Measurements from ENCODE around the gene KCNIP1.
"Not testable (repeated sequence)": the region's sequence is repeated elsewhere in the genome, so short reads cannot be mapped to it uniquely, and the experiment has no call there.

The KCNIP1 gene

GRCh38 chr5:170761048-170761707 lies 257.4 kb downstream of the KCNIP1 start:
- in situ Hi-C loops (cut with MboI; ENCODE audit: low sequenced_read_pairs): no loop called here

GRCh38 chr5:170761708-170762066 lies 257.9 kb downstream of the KCNIP1 start:
- in situ Hi-C loops (cut with MboI; ENCODE audit: low sequenced_read_pairs): no loop called here

GRCh38 chr5:170762298-170762697 lies 258.5 kb downstream of the KCNIP1 start:
- in situ Hi-C loops (cut with MboI; ENCODE audit: low sequenced_read_pairs): not testable (repeated sequence)

GRCh38 chr5:170765868-170766267 lies 262.0 kb downstream of the KCNIP1 start:
- in situ Hi-C loops (cut with MboI; ENCODE audit: low sequenced_read_pairs): not testable (repeated sequence)

- in situ Hi-C loops (cut with MboI; ENCODE audit: low sequenced_read_pairs): no loop called here
These were observed 265.4 kb downstream of the KCNIP1 start for GRCh38 chr5:170769246-170769645.

GRCh38 chr5:170769898-170770416 lies 266.1 kb downstream of the KCNIP1 start:
- in situ Hi-C loops (cut with MboI; ENCODE audit: low sequenced_read_pairs): no loop called here

GRCh38 chr5:170771496-170771895 lies 267.7 kb downstream of the KCNIP1 start:
- in situ Hi-C loops (cut with MboI; ENCODE audit: low sequenced_read_pairs): no loop called here

- in situ Hi-C loops (cut with MboI; ENCODE audit: low sequenced_read_pairs): no loop called here
These were observed 269.5 kb downstream of the KCNIP1 start for GRCh38 chr5:170773024-170773985.

GRCh38 chr5:170774831-170775230 lies 271.0 kb downstream of the KCNIP1 start:
- in situ Hi-C loops (cut with MboI; ENCODE audit: low sequenced_read_pairs): no loop called here

- in situ Hi-C loops (cut with MboI; ENCODE audit: low sequenced_read_pairs): no loop called here
These were observed 278.1 kb downstream of the KCNIP1 start for GRCh38 chr5:170781946-170782345.

- in situ Hi-C loops (cut with MboI; ENCODE audit: low sequenced_read_pairs): no loop called here
These were observed 278.6 kb downstream of the KCNIP1 start for GRCh38 chr5:170782438-170782837.

- in situ Hi-C loops (cut with MboI; ENCODE audit: low sequenced_read_pairs): no loop called here
These were observed 279.9 kb downstream of the KCNIP1 start, which contains the start of gene GABRP for GRCh38 chr5:170783498-170784247. Gene GABRP, plus strand, starts transcription at chr5:170783725. Its CDS starts 4,891 bp downstream, at chr5:170788616.

- in situ Hi-C loops (cut with MboI; ENCODE audit: low sequenced_read_pairs): no loop called here
These were observed 281.6 kb downstream of the KCNIP1 start for GRCh38 chr5:170785416-170785815.
